Stimulated activated CD4-positive, alpha-beta T cell treated with anti-CD3 and anti-CD28 coated beads, Interleukin-1b, Interleukin-23, amount 100 ng/mL, for 1 hour (primary cell): Measurements from ENCODE around the gene PLXDC1.

Experiments used
- DNase-seq, 2 donors: peaks; one replicate each; pipeline ENCODE4 v3.0.0-alpha.2; 2020; ENCODE audit warnings: low read depth in 2 of 2

The PLXDC1 gene

GRCh38 chr17:39014795-39015545, 136.5 kb downstream of the PLXDC1 start:
- DNase-seq = no peak

DNA sequence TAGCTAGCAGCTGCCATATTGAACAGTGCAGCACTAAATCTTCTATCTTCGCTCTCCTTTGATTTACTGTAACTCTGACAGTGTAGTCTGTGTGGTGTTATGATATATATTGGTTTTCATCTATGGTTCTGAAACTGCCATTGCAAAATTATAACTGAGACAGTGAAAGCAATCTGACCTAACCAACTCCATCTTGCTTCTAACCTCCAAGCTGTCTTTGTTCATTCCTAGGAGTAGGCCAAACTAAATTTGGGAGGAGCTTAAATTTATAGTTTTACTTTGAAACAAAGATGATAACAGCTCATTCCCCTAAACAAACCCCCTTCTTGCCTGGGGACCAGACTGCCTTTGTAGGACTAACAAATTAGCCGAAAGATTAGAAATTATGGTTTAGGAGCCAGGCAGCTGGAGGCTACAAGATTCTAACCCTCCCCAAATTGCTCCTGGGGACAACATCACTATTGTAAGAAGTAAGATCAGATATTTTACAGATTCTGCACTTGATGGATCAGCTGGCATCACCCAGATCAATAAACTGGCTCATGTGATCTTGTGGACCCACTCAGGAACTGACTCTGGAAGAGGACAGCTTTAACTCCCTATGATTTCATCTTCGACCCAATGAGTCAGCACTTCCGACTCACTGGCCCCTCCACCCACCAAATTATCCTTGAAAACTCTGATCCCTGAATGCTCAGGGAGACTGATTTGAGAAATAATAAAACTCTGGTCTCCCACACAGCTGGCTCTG, 137.2 kb downstream of the PLXDC1 start:
- DNase-seq = no peak
